ENCODE measurements around the gene CUL4B. TPM values are rescaled to one million over a fixed set of nuclear protein-coding genes. Genes with fewer than 3 reads are reported as not detected.
A peak's percentile ranks its signal among the peaks of the same experiment; 100 is the strongest.

CUL4B gene
- total and polyA plus RNA-seq, 2 donors (not counting 1 experiment from before 2014, with no cell fraction given): 39.3 to 57.0 TPM

DNA sequence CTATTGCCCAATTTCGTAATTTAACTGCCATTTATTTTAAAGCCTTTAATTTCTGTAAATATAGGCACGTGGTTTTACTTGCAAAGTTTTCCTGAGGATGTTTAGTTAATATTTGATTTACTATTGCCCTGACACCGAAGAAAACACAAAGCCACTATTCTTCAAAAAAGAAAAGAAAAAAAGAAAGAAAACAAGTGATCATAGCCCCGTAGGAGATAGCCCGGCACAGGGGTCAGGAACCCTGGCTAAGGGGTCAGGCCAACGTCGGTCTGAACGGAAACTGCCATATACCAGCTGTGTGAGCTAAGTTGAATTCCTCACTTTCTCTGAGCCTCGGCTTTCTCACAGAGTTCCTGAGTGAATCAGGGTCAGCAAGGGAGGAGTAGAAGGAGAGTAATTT is 74.0 kb downstream of the CUL4B start:
- no peaks in the 10 kb centered on the region for H3K79me2 ChIP-seq (ENCODE audit: control insufficient read depth, insufficient read depth, low read length)
- no peaks in the 10 kb centered on the region for H3K36me3 ChIP-seq (ENCODE audit: control insufficient read depth, insufficient read depth, low read length)
- no peaks in the 10 kb centered on the region for H4K20me1 ChIP-seq (ENCODE audit: control insufficient read depth, extremely low read depth, insufficient read depth, low read length)
- H3K9me3 ChIP-seq (ENCODE audit: control insufficient read depth, insufficient read depth, low read depth, low read length): no peaks in the 10 kb centered on the region
- DNase-seq (ENCODE audit: low read depth in 2 of 2): no peak
- H3K27me3 ChIP-seq (ENCODE audit: control insufficient read depth, insufficient read depth, low read length): no peaks in the 10 kb centered on the region
- TF ChIP-seq, protein P1, sequence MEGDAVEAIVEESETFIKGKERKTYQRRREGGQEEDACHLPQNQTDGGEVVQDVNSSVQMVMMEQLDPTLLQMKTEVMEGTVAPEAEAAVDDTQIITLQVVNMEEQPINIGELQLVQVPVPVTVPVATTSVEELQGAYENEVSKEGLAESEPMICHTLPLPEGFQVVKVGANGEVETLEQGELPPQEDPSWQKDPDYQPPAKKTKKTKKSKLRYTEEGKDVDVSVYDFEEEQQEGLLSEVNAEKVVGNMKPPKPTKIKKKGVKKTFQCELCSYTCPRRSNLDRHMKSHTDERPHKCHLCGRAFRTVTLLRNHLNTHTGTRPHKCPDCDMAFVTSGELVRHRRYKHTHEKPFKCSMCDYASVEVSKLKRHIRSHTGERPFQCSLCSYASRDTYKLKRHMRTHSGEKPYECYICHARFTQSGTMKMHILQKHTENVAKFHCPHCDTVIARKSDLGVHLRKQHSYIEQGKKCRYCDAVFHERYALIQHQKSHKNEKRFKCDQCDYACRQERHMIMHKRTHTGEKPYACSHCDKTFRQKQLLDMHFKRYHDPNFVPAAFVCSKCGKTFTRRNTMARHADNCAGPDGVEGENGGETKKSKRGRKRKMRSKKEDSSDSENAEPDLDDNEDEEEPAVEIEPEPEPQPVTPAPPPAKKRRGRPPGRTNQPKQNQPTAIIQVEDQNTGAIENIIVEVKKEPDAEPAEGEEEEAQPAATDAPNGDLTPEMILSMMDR (conservative IDR thresholded peaks at IDR 0.05 in 1 of 2, IDR thresholded peaks at IDR 0.05 in 1 of 2; ENCODE audit: low read depth in 1 of 2, low read length in 2 of 2): no peak
- no peak for TF ChIP-seq EZH2 (IDR thresholded peaks at IDR 0.05; ENCODE audit: low read length, missing control alignments)
- no peak overlapping the region for H3K27ac ChIP-seq (ENCODE audit: insufficient read depth, low read length)
- H3K9ac ChIP-seq (ENCODE audit: insufficient read depth, low read length): no peak overlapping the region
- H3K4me2 ChIP-seq (ENCODE audit: extremely low read depth, insufficient read depth, low read length): no peak overlapping the region
- H3K4me1 ChIP-seq (ENCODE audit: control insufficient read depth, extremely low read depth, insufficient read depth, low read length): no peaks in the 10 kb centered on the region
- no peak overlapping the region for H3K4me3 ChIP-seq (replicated peaks in 1 of 4; ENCODE audit: control extremely low read depth in 1 of 4, insufficient read depth in 1 of 4, low read depth in 3 of 4, low read length in 4 of 4)
- no peak overlapping the region for H2AFZ ChIP-seq (ENCODE audit: low read length)

DNA sequence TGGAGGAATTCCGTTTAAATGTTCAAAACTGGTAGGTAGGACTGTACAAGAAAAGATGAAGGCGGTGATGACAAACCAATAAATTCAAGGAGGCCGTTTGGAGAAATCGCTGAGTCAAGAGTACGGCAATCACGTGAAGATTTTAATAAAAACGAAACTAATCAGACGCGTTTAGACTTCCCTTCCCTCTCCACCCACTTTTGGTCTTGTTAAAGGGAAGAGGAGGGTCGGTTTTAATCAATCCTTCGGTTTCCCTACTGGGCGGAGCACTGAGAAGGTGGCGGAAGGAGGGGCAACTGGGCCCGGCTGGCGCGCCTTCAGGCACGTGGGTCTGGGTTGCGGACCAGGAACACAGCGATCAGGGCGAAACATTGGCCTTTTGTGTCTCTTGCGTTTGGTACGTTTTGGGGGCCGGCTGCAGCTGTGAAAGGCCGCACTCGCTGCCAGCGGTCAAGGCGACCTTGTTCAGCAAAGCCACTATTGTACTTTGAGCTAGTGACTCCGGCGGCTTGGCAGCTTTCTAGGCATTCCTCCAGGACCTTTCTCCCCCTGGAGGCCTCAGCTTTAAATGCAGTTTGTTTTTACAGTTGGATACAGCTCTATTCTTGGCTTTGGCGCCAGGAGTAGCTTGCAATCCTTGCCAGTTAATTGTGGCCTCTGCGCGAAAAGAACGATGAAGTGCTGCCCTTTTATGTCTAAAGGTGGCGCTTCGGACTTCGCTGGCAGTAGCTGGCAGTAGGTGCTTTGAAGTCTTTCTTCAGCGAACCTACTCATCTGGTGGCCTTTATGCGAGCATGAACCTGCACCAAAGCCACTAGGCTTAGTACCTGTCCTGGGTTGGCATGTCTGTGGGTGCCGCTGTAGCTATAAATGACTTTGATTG is 74.9 kb downstream of the CUL4B start:
- peak; percentile 74 to 90 for DNase-seq (ENCODE audit: low read depth in 2 of 2)
- Histone ChIP-seq H3K4me1 (ENCODE audit: control insufficient read depth, extremely low read depth, insufficient read depth, low read length) (no peaks in the 10 kb centered on the region), H3K36me3 (ENCODE audit: control insufficient read depth, insufficient read depth, low read length) (no peaks in the 10 kb centered on the region), H3K4me3 (replicated peaks in 1 of 4; ENCODE audit: control extremely low read depth in 1 of 4, insufficient read depth in 1 of 4, low read depth in 3 of 4, low read length in 4 of 4) (peak overlapping the region; percentile 25 to 62 (median 46)), H3K4me2 (ENCODE audit: extremely low read depth, insufficient read depth, low read length) (peak overlapping the region; percentile 44), H3K79me2 (ENCODE audit: control insufficient read depth, insufficient read depth, low read length) (no peaks in the 10 kb centered on the region), H3K9me3 (ENCODE audit: control insufficient read depth, insufficient read depth, low read depth, low read length) (no peaks in the 10 kb centered on the region), H2AFZ (ENCODE audit: low read length) (peak overlapping the region; percentile 32), H3K9ac (ENCODE audit: insufficient read depth, low read length) (peak overlapping the region; percentile 35), H3K27ac (ENCODE audit: insufficient read depth, low read length) (peak overlapping the region; percentile 56), H3K27me3 (ENCODE audit: control insufficient read depth, insufficient read depth, low read length) (no peaks in the 10 kb centered on the region), H4K20me1 (ENCODE audit: control insufficient read depth, extremely low read depth, insufficient read depth, low read length) (no peaks in the 10 kb centered on the region)
- TF ChIP-seq, protein P1 (conservative IDR thresholded peaks at IDR 0.05 in 1 of 2, IDR thresholded peaks at IDR 0.05 in 1 of 2; ENCODE audit: low read depth in 1 of 2, low read length in 2 of 2): peak; percentile 41 to 55
- TF ChIP-seq EZH2 (IDR thresholded peaks at IDR 0.05; ENCODE audit: low read length, missing control alignments): no peak

DNA sequence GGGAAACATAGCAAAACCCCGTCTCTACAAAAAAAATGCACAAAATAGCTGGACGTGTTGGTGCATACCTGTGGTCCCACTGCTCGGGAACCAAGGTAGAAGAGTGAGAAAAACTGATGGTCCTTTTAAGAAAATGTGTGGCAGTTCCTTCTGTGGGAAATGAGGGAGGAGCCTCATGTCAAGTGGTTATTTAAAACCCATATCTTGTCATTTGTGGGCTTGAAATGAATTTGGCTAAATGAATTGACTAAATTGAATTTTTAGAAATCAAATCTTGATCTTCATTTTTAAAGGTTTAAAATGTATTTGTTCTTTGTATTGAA is 75.5 kb downstream of the CUL4B start:
- H3K4me3 ChIP-seq (replicated peaks in 1 of 4; ENCODE audit: control extremely low read depth in 1 of 4, insufficient read depth in 1 of 4, low read depth in 3 of 4, low read length in 4 of 4): peak overlapping the region in 2 of 4 experiments; percentile 61 to 62
- peak in 1 of 2 donors; percentile 9 for DNase-seq (ENCODE audit: low read depth in 2 of 2)
- no peaks in the 10 kb centered on the region for H3K27me3 ChIP-seq (ENCODE audit: control insufficient read depth, insufficient read depth, low read length)
- peak overlapping the region; percentile 24 for H2AFZ ChIP-seq (ENCODE audit: low read length)
- no peaks in the 10 kb centered on the region for H3K9me3 ChIP-seq (ENCODE audit: control insufficient read depth, insufficient read depth, low read depth, low read length)
- no peak for TF ChIP-seq EZH2 (IDR thresholded peaks at IDR 0.05; ENCODE audit: low read length, missing control alignments)
- TF ChIP-seq, protein P1 (conservative IDR thresholded peaks at IDR 0.05 in 1 of 2, IDR thresholded peaks at IDR 0.05 in 1 of 2; ENCODE audit: low read depth in 1 of 2, low read length in 2 of 2): no peak
- H3K4me1 ChIP-seq (ENCODE audit: control insufficient read depth, extremely low read depth, insufficient read depth, low read length): no peaks in the 10 kb centered on the region
- H3K36me3 ChIP-seq (ENCODE audit: control insufficient read depth, insufficient read depth, low read length): no peaks in the 10 kb centered on the region
- H4K20me1 ChIP-seq (ENCODE audit: control insufficient read depth, extremely low read depth, insufficient read depth, low read length): no peaks in the 10 kb centered on the region
- no peak overlapping the region for H3K9ac ChIP-seq (ENCODE audit: insufficient read depth, low read length)
- H3K79me2 ChIP-seq (ENCODE audit: control insufficient read depth, insufficient read depth, low read length): no peaks in the 10 kb centered on the region
- peak overlapping the region; percentile 56 for H3K27ac ChIP-seq (ENCODE audit: insufficient read depth, low read length)
- peak overlapping the region; percentile 37 for H3K4me2 ChIP-seq (ENCODE audit: extremely low read depth, insufficient read depth, low read length)

All from fibroblast of lung (primary cell).